Activated T-cell treated with anti-CD3 and anti-CD28 coated beads for 1 hour (primary cell): Measurements from ENCODE around the gene AP2B1.
A peak's percentile ranks its signal among the peaks of the same experiment; 100 is the strongest.
"Not testable (repeated sequence)": the region's sequence is repeated elsewhere in the genome, so short reads cannot be mapped to it uniquely, and the experiment has no call there.

Experiments
- DNase-seq: peaks from one replicate; pipeline ENCODE4 v3.0.0-alpha.2; 2020; ENCODE audit warnings: low read depth

The AP2B1 gene

GRCh38 chr17:35587074-35587961, at the start of gene AP2B1:
TSS of gene AP2B1 (plus strand) at chr17:35587322. CDS start at chr17:35594031, 6,709 bp downstream.
- DNase-seq: peak; percentile 95

GRCh38 chr17:35537601-35538141, 49.5 kb upstream of the AP2B1 start, which contains the start of gene SLFN12L:
TSS of gene SLFN12L (minus strand) at chr17:35537678. CDS start at chr17:35522364, 15,314 bp downstream.
- DNase-seq: no peak

GRCh38 chr17:35539659-35540026, 47.5 kb upstream of the AP2B1 start:
- DNase-seq: no peak

- DNase-seq: peak; percentile 27
These were observed 46.3 kb upstream of the AP2B1 start for GRCh38 chr17:35540589-35541404.

GRCh38 chr17:35541434-35541833, 45.7 kb upstream of the AP2B1 start:
- no peak for DNase-seq

- DNase-seq: no peak
These were observed 44.1 kb upstream of the AP2B1 start for GRCh38 chr17:35542990-35543389.

- no peak for DNase-seq
These were observed 43.3 kb upstream of the AP2B1 start for GRCh38 chr17:35543856-35544255.

- no peak for DNase-seq
These were observed 42.0 kb upstream of the AP2B1 start for GRCh38 chr17:35545150-35545549.

GRCh38 chr17:35546487-35546886, 40.6 kb upstream of the AP2B1 start:
- no peak for DNase-seq

- no peak for DNase-seq
These were observed 38.8 kb upstream of the AP2B1 start for GRCh38 chr17:35548208-35548810.

GRCh38 chr17:35548978-35549377, 38.1 kb upstream of the AP2B1 start:
- no peak for DNase-seq

GRCh38 chr17:35553310-35553709, 33.8 kb upstream of the AP2B1 start:
- no peak for DNase-seq

- DNase-seq: no peak
These were observed 32.5 kb upstream of the AP2B1 start for GRCh38 chr17:35554668-35555067.

- no peak for DNase-seq
These were observed 31.4 kb upstream of the AP2B1 start for GRCh38 chr17:35555691-35556090.

GRCh38 chr17:35557353-35557752, 29.8 kb upstream of the AP2B1 start:
- no peak for DNase-seq

GRCh38 chr17:35559495-35560210, 27.5 kb upstream of the AP2B1 start:
- no peak for DNase-seq

- DNase-seq: no peak
These were observed 26.4 kb upstream of the AP2B1 start, which contains the start of gene SLFN14 for GRCh38 chr17:35560703-35561102. TSS of gene SLFN14 (minus strand) at chr17:35560819. CDS start at chr17:35558062, 2,757 bp downstream.

- not testable (repeated sequence) for DNase-seq
These were observed 23.9 kb upstream of the AP2B1 start for GRCh38 chr17:35563181-35563580.

- no peak for DNase-seq
These were observed 20.2 kb upstream of the AP2B1 start for GRCh38 chr17:35566968-35567367.

GRCh38 chr17:35568561-35568960, 18.6 kb upstream of the AP2B1 start:
- DNase-seq: no peak

GRCh38 chr17:35569405-35569804, 17.7 kb upstream of the AP2B1 start:
- no peak for DNase-seq
